B cell (primary cell): ENCODE data around the gene PIF1. TPM values are rescaled to one million over a fixed set of nuclear protein-coding genes. Genes with fewer than 3 reads are reported as not detected.

Experiments
- ATAC-seq: fragments of 200-7000 bp; cut with Tn5 transposase; one replicate; pipeline ENCODE4 v1.10.0; 2021; ENCODE audit warnings: low read depth, mild to moderate bottlenecking, moderate number of reproducible peaks, moderate library complexity
- CTCF ChIA-PET: fragments of 350-600 bp; sonication (Branson Sonifier 250); formaldehyde crosslinking; loops from one replicate; lab custom pipeline; 2021; ENCODE audit warnings: antibody characterized with exemption, inconsistent platforms; lab: Charles Lee
- POLR2A ChIA-PET: fragments of 350-600 bp; sonication (Branson Sonifier 250); formaldehyde crosslinking; loops from one replicate; lab custom pipeline; 2021; ENCODE audit warnings: antibody characterized with exemption; lab: Charles Lee
- DNase-seq: peaks from one replicate; pipeline ENCODE4 v3.0.0; 2013
- H2AFZ ChIP-seq: 2 replicates; pipeline ENCODE4 v1.6.1; 2012; ENCODE audit warnings: mild to moderate bottlenecking, low read depth, low read length; ENCODE audit not compliant: insufficient read depth, poor library complexity, severe bottlenecking
- H3K27ac ChIP-seq, 2 donors: 1 replicate in 1 of 2; 2 replicates in 1 of 2; pipeline ENCODE4 v1.5.1; 2012 to 2013; ENCODE audit warnings: low read length in 2 of 2, mild to moderate bottlenecking in 2 of 2, moderate library complexity in 1 of 2
- H3K27me3 ChIP-seq, 4 experiments: fragments of 200-600 bp in 1 of 4; sonication (generic) in 1 of 4; replicated peaks in 1 of 4; 1 replicate in 2 of 4; 2 replicates in 2 of 4; pipeline versions ENCODE4 v1.6.1 to v1.7.0; 2013 to 2016; ENCODE audit warnings: low read length in 3 of 4, mild to moderate bottlenecking in 2 of 4, mixed read lengths in 1 of 4, moderate library complexity in 1 of 4; ENCODE audit not compliant: insufficient read depth in 4 of 4, control insufficient read depth in 3 of 4; ENCODE audit errors: control extremely low read depth in 1 of 4
- H3K36me3 ChIP-seq, 2 experiments: replicated peaks in 1 of 2; 1 replicate in 1 of 2; 2 replicates in 1 of 2; pipeline versions ENCODE4 v1.6.1 to v1.7.1; 2013; ENCODE audit warnings: low read length in 1 of 2; ENCODE audit not compliant: insufficient read depth in 2 of 2, control insufficient read depth in 1 of 2; ENCODE audit errors: control extremely low read depth in 1 of 2, extremely low read depth in 1 of 2
- H3K4me1 ChIP-seq, 2 donors: fragments of 200-600 bp in 1 of 2; sonication (generic) in 1 of 2; 1 replicate in 1 of 2; 2 replicates in 1 of 2; pipeline versions ENCODE4 v1.5.1 to v1.6.1; 2013 to 2017; ENCODE audit warnings: low read length in 2 of 2; ENCODE audit not compliant: control insufficient read depth in 2 of 2, insufficient read depth in 2 of 2
- H3K4me2 ChIP-seq: replicated peaks from 2 replicates; pipeline ENCODE3; 2012; ENCODE audit warnings: mild to moderate bottlenecking, low read depth, low read length; ENCODE audit not compliant: poor library complexity, severe bottlenecking
- H3K4me3 ChIP-seq, 5 experiments: fragments of 200-600 bp in 1 of 5; sonication (generic) in 1 of 5; 1 replicate in 3 of 5; 2 replicates in 2 of 5; pipeline versions ENCODE4 v1.5.1 to v1.7.0; 2011 to 2016; ENCODE audit warnings: low read length in 4 of 5, mild to moderate bottlenecking in 4 of 5, low read depth in 2 of 5, control low read depth in 1 of 5, moderate library complexity in 1 of 5; ENCODE audit not compliant: insufficient read depth in 1 of 5; ENCODE audit errors: control extremely low read depth in 1 of 5, extremely low read depth in 1 of 5
- H3K79me2 ChIP-seq: fragments of 200-600 bp; sonication (generic); one replicate; pipeline ENCODE4 v1.6.0; 2016; ENCODE audit warnings: low read length; ENCODE audit not compliant: control insufficient read depth, insufficient read depth
- H3K9ac ChIP-seq: fragments of 200-600 bp; sonication (generic); 2 replicates; pipeline ENCODE4 v1.6.1; 2017; ENCODE audit warnings: mild to moderate bottlenecking, low read length, moderate library complexity
- H3K9me3 ChIP-seq, 3 donors: one replicate each; pipeline versions ENCODE4 v1.6.1 to v1.7.1; 2013; ENCODE audit warnings: low read length in 2 of 3; ENCODE audit not compliant: control insufficient read depth in 2 of 3, insufficient read depth in 1 of 3; ENCODE audit errors: control extremely low read depth in 1 of 3
- H4K20me1 ChIP-seq: 2 replicates; pipeline ENCODE4 v1.6.0; 2012; ENCODE audit warnings: mild to moderate bottlenecking, low read length; ENCODE audit not compliant: insufficient read depth, control insufficient read depth, poor library complexity, severe bottlenecking
- H3K27ac Mint-ChIP-seq: one replicate; pipeline ENCODE4 v1.8.0; 2021; ENCODE audit warnings: mixed read lengths
- H3K27me3 Mint-ChIP-seq: one replicate; pipeline ENCODE4 v1.8.0; 2021; ENCODE audit warnings: mixed read lengths
- H3K4me1 Mint-ChIP-seq: one replicate; pipeline ENCODE4 v1.8.0; 2021; ENCODE audit warnings: mixed read lengths
- H3K4me3 Mint-ChIP-seq: one replicate; pipeline ENCODE4 v1.8.0; 2021; ENCODE audit warnings: mixed read lengths
- H3K9me3 Mint-ChIP-seq: one replicate; pipeline ENCODE4 v1.8.0; 2022; ENCODE audit warnings: mixed read lengths; ENCODE audit not compliant: insufficient read depth
- EZH2 ChIP-seq: IDR thresholded peaks from 2 replicates; pipeline ENCODE4 v1.6.1; 2012; ENCODE audit warnings: borderline replicate concordance, low read depth, mild to moderate bottlenecking, moderate library complexity, low read length; ENCODE audit not compliant: insufficient read depth, poor library complexity, severe bottlenecking
- WGBS: methylation state at CpG from one replicate; pipeline ENCODE4 v1.1.5; 2013; ENCODE audit warnings: missing lambda C conversion rate; ENCODE audit not compliant: insufficient coverage; 5-methylcytosine and 5-hydroxymethylcytosine counted together
- intact Hi-C: fragments of 100-400 bp; cut with micrococcal nuclease; formaldehyde crosslinking; loops from one replicate; pipeline ENCODE4 v1.10.0; 2022
- polyA plus RNA-seq: library from polyadenylated mRNA; depleted of rRNA; stranded (reverse); fragments of >200 nt; gene quantifications from 2 replicates; pipeline ENCODE4 v1.2.3, GENCODE V29; 2012
- total RNA-seq, 2 donors: library from RNA; stranded (reverse); fragments of 120-200 nt in 1 of 2; gene quantifications; 1 replicate in 1 of 2; 2 replicates in 1 of 2; pipeline versions ENCODE4 v1.2.3 to v1.2.4, GENCODE V29; 2013 to 2022
- TF ChIP-seq, protein P1 (sequence below): fragments of 200-600 bp; IDR thresholded peaks from one replicate; pipeline ENCODE4 v1.8.0; 2022; ENCODE audit warnings: antibody characterized with exemption, mild to moderate bottlenecking

PIF1 gene
- total and polyA plus RNA-seq, 2 donors (not counting 1 experiment from before 2014, with no cell fraction given) = 2.0 to 6.2 TPM

DNA sequence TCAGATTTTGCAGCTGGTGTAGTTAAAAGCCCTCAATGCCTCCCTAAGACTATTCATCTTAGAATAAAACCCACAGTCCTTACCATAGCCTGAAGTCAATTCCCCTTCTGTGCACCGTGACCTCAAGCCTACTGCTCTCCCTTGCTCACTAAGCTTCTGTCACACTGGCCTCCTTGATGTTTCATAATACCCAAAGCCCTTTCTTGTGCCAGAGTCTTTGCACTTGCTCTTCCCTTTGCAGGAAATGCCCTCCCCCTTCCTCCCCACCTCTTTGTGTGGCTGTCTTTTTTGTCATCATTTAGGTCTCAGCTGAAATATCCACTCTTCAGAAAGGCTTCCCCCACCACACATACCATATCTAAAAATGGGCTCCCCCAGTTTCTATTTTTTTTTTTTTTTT, 12.1 kb upstream of the PIF1 start:
- intact Hi-C loops = no loop called here
- Mint-ChIP-seq H3K4me1 (peaks cover 32% of the 10 kb centered on the region), H3K4me3 (no peak overlapping the region)

DNA sequence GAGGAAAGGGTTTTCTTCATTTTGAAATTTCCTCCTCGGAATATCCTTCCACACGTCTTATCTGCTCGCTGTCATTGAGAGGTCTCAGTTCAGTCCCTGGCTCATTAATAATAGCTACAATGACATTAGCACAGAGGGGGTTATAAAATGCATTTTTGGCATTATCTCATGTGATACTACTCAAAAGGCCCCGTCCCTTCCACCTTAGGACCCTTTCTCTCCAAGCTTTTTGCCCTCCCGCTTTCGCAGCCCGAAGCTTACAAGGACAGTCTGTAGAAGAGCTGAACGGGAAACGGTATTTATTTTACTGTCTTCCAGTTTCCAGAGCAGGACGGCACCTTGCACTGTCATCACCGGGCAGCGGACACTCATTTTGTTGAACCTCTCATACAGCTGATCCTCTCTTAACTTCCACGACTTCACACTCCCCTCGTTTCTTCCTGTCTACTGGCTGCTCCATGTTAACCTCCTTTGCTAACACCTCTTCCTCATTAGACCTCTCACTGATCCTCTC, 10.6 kb upstream of the PIF1 start:
- H3K9me3 ChIP-seq = peaks cover 0 to 5% (median 0%) of the 10 kb centered on the region in 3 donors
- no peak overlapping the region for H3K4me3 ChIP-seq
- H3K4me1 Mint-ChIP-seq = peaks cover 27% of the 10 kb centered on the region
- no peak for TF ChIP-seq EZH2
- TF ChIP-seq, protein P1, sequence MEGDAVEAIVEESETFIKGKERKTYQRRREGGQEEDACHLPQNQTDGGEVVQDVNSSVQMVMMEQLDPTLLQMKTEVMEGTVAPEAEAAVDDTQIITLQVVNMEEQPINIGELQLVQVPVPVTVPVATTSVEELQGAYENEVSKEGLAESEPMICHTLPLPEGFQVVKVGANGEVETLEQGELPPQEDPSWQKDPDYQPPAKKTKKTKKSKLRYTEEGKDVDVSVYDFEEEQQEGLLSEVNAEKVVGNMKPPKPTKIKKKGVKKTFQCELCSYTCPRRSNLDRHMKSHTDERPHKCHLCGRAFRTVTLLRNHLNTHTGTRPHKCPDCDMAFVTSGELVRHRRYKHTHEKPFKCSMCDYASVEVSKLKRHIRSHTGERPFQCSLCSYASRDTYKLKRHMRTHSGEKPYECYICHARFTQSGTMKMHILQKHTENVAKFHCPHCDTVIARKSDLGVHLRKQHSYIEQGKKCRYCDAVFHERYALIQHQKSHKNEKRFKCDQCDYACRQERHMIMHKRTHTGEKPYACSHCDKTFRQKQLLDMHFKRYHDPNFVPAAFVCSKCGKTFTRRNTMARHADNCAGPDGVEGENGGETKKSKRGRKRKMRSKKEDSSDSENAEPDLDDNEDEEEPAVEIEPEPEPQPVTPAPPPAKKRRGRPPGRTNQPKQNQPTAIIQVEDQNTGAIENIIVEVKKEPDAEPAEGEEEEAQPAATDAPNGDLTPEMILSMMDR = peak; percentile 62
- H3K27me3 Mint-ChIP-seq = no peaks in the 10 kb centered on the region
- peaks cover 10 to 18% of the 10 kb centered on the region in 2 donors for H3K4me1 ChIP-seq
- no peak overlapping the region for H3K27ac ChIP-seq
- ATAC-seq (no peak), DNase-seq (no peak)
- H3K79me2 ChIP-seq = no peaks in the 10 kb centered on the region
- H3K9me3 Mint-ChIP-seq = peaks cover 2% of the 10 kb centered on the region
- peak overlapping the region; percentile 68 for H3K4me2 ChIP-seq
- peak overlapping the region; percentile 69 for H3K27ac Mint-ChIP-seq
- CTCF ChIA-PET = interaction anchor here (0.8 to 7.5 kb wide), 16 partner anchors 10 to 138 kb away, joined by 3 to 81 read pairs (median 10); partner anchors contain the start of gene PIF1
- H3K36me3 ChIP-seq = no peaks in the 10 kb centered on the region
- intact Hi-C loops = no loop called here
- H3K9ac ChIP-seq = no peak overlapping the region
- peak overlapping the region; percentile 71 for H3K4me3 Mint-ChIP-seq
- no peaks in the 10 kb centered on the region for H4K20me1 ChIP-seq
- WGBS = 82% methylated on average over 10 of the region's 14 CpGs
- H3K27me3 ChIP-seq = no peaks in the 10 kb centered on the region
- H2AFZ ChIP-seq = peak overlapping the region; percentile 60
- POLR2A ChIA-PET = interaction anchor here (0.7 to 1.6 kb wide), 4 partner anchors 9 to 1009 kb away, joined by 3 to 13 read pairs (median 4); no protein-coding TSS in a partner anchor

More for the DNA sequence above, 12.1 kb upstream of the PIF1 start:
- Histone ChIP-seq H2AFZ (no peak overlapping the region), H3K4me1 (peaks cover 10 to 25% of the 10 kb centered on the region in 2 donors), H3K9me3 (peaks cover 0 to 5% (median 0%) of the 10 kb centered on the region in 3 donors), H4K20me1 (no peaks in the 10 kb centered on the region), H3K4me2 (no peak overlapping the region), H3K4me3 (no peak overlapping the region), H3K9ac (no peak overlapping the region), H3K36me3 (no peaks in the 10 kb centered on the region), H3K79me2 (peaks cover 7% of the 10 kb centered on the region), H3K27me3 (no peaks in the 10 kb centered on the region), H3K27ac (no peak overlapping the region)
- no peaks in the 10 kb centered on the region for H3K27me3 Mint-ChIP-seq
- CTCF ChIA-PET = interaction anchor here (1.1 to 7.5 kb wide), 6 partner anchors 12 to 68 kb away, joined by 4 to 81 read pairs (median 24); partner anchors contain the start of gene PIF1
- peaks cover 2% of the 10 kb centered on the region for H3K9me3 Mint-ChIP-seq
- DNase-seq (no peak), ATAC-seq (no peak)
- 15% methylated on average over 1 of the region's 1 CpG for WGBS
- no peak for TF ChIP-seq EZH2
- TF ChIP-seq, protein P1 = no peak
- POLR2A ChIA-PET = interaction anchor here (0.5 kb wide), 1 partner anchor 1565 kb away, joined by 3 read pairs; no protein-coding TSS in a partner anchor
- no peak overlapping the region for H3K27ac Mint-ChIP-seq
